ENCODE data around the gene LPA. TPM values are rescaled to one million over a fixed set of nuclear protein-coding genes. Genes with fewer than 3 reads are reported as not detected.

LPA gene
- total RNA-seq, 4 donors from 2014 or later, result 0.24 to 0.88 (median 0.62) TPM; not detected in 1

- intact Hi-C loops (cut with DNase I; ENCODE audit: low total_unique reads), result no loop called here
- Histone ChIP-seq H3K27ac (no peak overlapping the region), H3K9me3 (no peaks in the 10 kb centered on the region), H3K36me3 (no peaks in the 10 kb centered on the region), H3K4me3 (no peak overlapping the region), H3K27me3 (no peaks in the 10 kb centered on the region), H3K4me1 (no peaks in the 10 kb centered on the region)
- TF ChIP-seq CTCF (IDR thresholded peaks at IDR 0.05) (no peak), POLR2A (IDR thresholded peaks at IDR 0.05) (no peak)
- no peak for DNase-seq
These were observed 153.9 kb downstream of the LPA start for GRCh38 chr6:160510199-160510598.

- H3K4me1 ChIP-seq, result no peaks in the 10 kb centered on the region
- intact Hi-C loops (cut with DNase I; ENCODE audit: low total_unique reads), result no loop called here
These were observed 154.5 kb downstream of the LPA start for GRCh38 chr6:160509610-160510009.

GRCh38 chr6:160508599-160508998 lies 155.5 kb downstream of the LPA start:
- TF ChIP-seq CTCF (IDR thresholded peaks at IDR 0.05), result no peak
- TF ChIP-seq POLR2A (IDR thresholded peaks at IDR 0.05), result no peak
- intact Hi-C loops (cut with DNase I; ENCODE audit: low total_unique reads), result no loop called here
- H3K4me3 ChIP-seq, result no peak overlapping the region

More at GRCh38 chr6:160509610-160510009, 154.5 kb downstream of the LPA start:
- H3K4me3 ChIP-seq, result no peak overlapping the region
- no peak overlapping the region for H3K27ac ChIP-seq
- no peak for DNase-seq
- no peak for TF ChIP-seq CTCF (IDR thresholded peaks at IDR 0.05)
- TF ChIP-seq POLR2A (IDR thresholded peaks at IDR 0.05), result no peak
- H3K27me3 ChIP-seq, result no peaks in the 10 kb centered on the region
- no peaks in the 10 kb centered on the region for H3K9me3 ChIP-seq
- H3K36me3 ChIP-seq, result no peaks in the 10 kb centered on the region

GRCh38 chr6:160507420-160507819 lies 156.7 kb downstream of the LPA start:
- Histone ChIP-seq H3K27me3 (no peaks in the 10 kb centered on the region), H3K4me1 (no peaks in the 10 kb centered on the region), H3K9me3 (peaks cover 0 to 7% of the 10 kb centered on the region in 2 donors), H3K27ac (no peak overlapping the region), H3K36me3 (no peaks in the 10 kb centered on the region), H3K4me3 (no peak overlapping the region)
- no peak for DNase-seq
- intact Hi-C loops (cut with DNase I; ENCODE audit: low total_unique reads), result no loop called here
- TF ChIP-seq CTCF (IDR thresholded peaks at IDR 0.05) (no peak), POLR2A (IDR thresholded peaks at IDR 0.05) (no peak)

More at GRCh38 chr6:160508599-160508998, 155.5 kb downstream of the LPA start:
- Histone ChIP-seq H3K27ac (no peak overlapping the region), H3K4me1 (no peaks in the 10 kb centered on the region), H3K36me3 (no peaks in the 10 kb centered on the region), H3K27me3 (no peaks in the 10 kb centered on the region), H3K9me3 (peaks cover 0 to 1% of the 10 kb centered on the region in 2 donors)
- DNase-seq, result no peak

- intact Hi-C loops (cut with DNase I; ENCODE audit: low total_unique reads), result no loop called here
- no peak for DNase-seq
- Histone ChIP-seq H3K36me3 (no peaks in the 10 kb centered on the region), H3K9me3 (peaks cover 0 to 7% of the 10 kb centered on the region in 2 donors), H3K27me3 (no peaks in the 10 kb centered on the region), H3K27ac (no peak overlapping the region), H3K4me1 (no peaks in the 10 kb centered on the region), H3K4me3 (no peak overlapping the region)
- TF ChIP-seq POLR2A (IDR thresholded peaks at IDR 0.05) (no peak), CTCF (IDR thresholded peaks at IDR 0.05) (no peak)
These were observed 158.1 kb downstream of the LPA start for GRCh38 chr6:160505970-160506369.

Data from uterus (tissue), 4 donors.